ENCODE results near the gene DAAM2. TPM values are rescaled to one million over a fixed set of nuclear protein-coding genes. Genes with fewer than 3 reads are reported as not detected.

DAAM2 gene
- total and polyA plus RNA-seq, 2 donors (not counting 3 experiments of a cell fraction or from before 2014, with no cell fraction given) = 0.42 to 0.44 TPM

DNA sequence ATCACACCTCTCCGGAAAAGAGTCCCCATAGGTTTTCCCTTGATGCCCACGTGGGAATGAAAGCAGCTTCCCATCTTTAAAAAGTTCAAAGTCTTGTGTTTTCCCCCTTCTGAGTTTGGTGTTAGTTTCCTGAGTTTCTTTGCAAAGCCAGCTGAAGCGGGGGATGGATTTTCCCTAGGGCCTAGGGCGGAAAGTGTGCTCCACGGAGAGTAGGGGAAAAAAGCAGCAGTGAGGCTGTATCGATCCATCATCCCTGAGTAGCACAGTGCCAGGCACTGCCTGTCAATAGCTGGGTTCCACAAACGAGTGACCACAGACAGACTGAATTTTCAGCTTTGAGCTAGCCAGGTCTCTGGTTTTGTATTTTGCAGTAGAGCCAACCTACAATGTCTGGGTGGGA is 1.3 kb downstream of the DAAM2 start:
- Histone ChIP-seq H3K4me2 (ENCODE audit: insufficient read depth, low read length) (no peak overlapping the region), H3K4me1 (ENCODE audit: control insufficient read depth, extremely low read depth, insufficient read depth, low read length) (no peaks in the 10 kb centered on the region), H3K9me3 (replicated peaks; ENCODE audit: control insufficient read depth, insufficient read depth, low read length) (no peaks in the 10 kb centered on the region), H3K9me1 (replicated peaks; ENCODE audit: control insufficient read depth, extremely low read depth, insufficient read depth, low read length) (no peaks in the 10 kb centered on the region), H3K79me2 (ENCODE audit: control insufficient read depth, insufficient read depth, low read length) (no peaks in the 10 kb centered on the region), H3K9ac (replicated peaks; ENCODE audit: extremely low read depth, insufficient read depth, low read length) (no peak overlapping the region), H2AFZ (ENCODE audit: low read depth, low read length) (no peak overlapping the region), H3K4me3 (replicated peaks in 1 of 3; ENCODE audit: insufficient read depth in 1 of 3, low read depth in 1 of 3, low read length in 3 of 3) (no peak overlapping the region), H3K27ac (ENCODE audit: insufficient read depth, low read depth, low read length) (no peak overlapping the region), H3K27me3 (ENCODE audit: control insufficient read depth in 2 of 2, insufficient read depth in 2 of 2, low read length in 2 of 2) (peaks cover 10 to 24% of the 10 kb centered on the region in 2 experiments), H3K36me3 (ENCODE audit: control insufficient read depth in 2 of 2, extremely low read depth in 1 of 2, insufficient read depth in 2 of 2, low read length in 2 of 2) (no peaks in the 10 kb centered on the region), H4K20me1 (replicated peaks; ENCODE audit: control insufficient read depth, extremely low read depth, insufficient read depth, low read length) (no peaks in the 10 kb centered on the region)
- TF ChIP-seq EZH2 (IDR thresholded peaks at IDR 0.05; ENCODE audit: borderline replicate concordance, low read depth, low read length, severe bottlenecking) (no peak), JUN (IDR thresholded peaks at IDR 0.05; ENCODE audit: borderline replicate concordance, insufficient read depth, insufficient read length, low read depth) (no peak), POLR2A (IDR thresholded peaks at IDR 0.05; ENCODE audit: low read depth, low read length) (no peak), MYC (IDR thresholded peaks at IDR 0.05; ENCODE audit: low read depth, low read length) (no peak), GATA2 (IDR thresholded peaks at IDR 0.05; ENCODE audit: insufficient read depth, insufficient read length, low read depth, low read length) (no peak), POLR2AphosphoS5 (IDR thresholded peaks at IDR 0.05; ENCODE audit: insufficient read depth, low read depth, low read length) (no peak), FOS (IDR thresholded peaks at IDR 0.05; ENCODE audit: borderline replicate concordance, insufficient read depth, low read length) (no peak)
- TF ChIP-seq, protein P1, sequence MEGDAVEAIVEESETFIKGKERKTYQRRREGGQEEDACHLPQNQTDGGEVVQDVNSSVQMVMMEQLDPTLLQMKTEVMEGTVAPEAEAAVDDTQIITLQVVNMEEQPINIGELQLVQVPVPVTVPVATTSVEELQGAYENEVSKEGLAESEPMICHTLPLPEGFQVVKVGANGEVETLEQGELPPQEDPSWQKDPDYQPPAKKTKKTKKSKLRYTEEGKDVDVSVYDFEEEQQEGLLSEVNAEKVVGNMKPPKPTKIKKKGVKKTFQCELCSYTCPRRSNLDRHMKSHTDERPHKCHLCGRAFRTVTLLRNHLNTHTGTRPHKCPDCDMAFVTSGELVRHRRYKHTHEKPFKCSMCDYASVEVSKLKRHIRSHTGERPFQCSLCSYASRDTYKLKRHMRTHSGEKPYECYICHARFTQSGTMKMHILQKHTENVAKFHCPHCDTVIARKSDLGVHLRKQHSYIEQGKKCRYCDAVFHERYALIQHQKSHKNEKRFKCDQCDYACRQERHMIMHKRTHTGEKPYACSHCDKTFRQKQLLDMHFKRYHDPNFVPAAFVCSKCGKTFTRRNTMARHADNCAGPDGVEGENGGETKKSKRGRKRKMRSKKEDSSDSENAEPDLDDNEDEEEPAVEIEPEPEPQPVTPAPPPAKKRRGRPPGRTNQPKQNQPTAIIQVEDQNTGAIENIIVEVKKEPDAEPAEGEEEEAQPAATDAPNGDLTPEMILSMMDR (IDR thresholded peaks at IDR 0.05; ENCODE audit: extremely low read depth in 1 of 2, insufficient read depth in 1 of 2, low read depth in 1 of 2, low read length in 2 of 2) = no peak
- TF ChIP-seq, protein P2, sequence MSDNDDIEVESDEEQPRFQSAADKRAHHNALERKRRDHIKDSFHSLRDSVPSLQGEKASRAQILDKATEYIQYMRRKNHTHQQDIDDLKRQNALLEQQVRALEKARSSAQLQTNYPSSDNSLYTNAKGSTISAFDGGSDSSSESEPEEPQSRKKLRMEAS (IDR thresholded peaks at IDR 0.05; ENCODE audit: insufficient read depth, insufficient read length) = no peak
- intact Hi-C loops (cut with micrococcal nuclease) (loop anchor here (5.0 kb wide), 1 partner anchor 99 kb away; no protein-coding TSS in a partner anchor), dilution Hi-C loops (cut with MboI; ENCODE audit: extremely low pct_ligation_motif_present, low sequenced_read_pairs) (no loop called here)
- FAIRE-seq (no peak), DNase-seq (ENCODE audit: low read depth, low spot score) (no peak)
- BruUV-seq (replicated peaks) = no TSS peak
- POLR2A ChIA-PET = interaction anchor here (0.6 kb wide), 1 partner anchor 14 kb away, joined by 6 read pairs; no protein-coding TSS in a partner anchor
- CTCF ChIA-PET = interaction anchor here (0.7 kb wide), 1 partner anchor 491 kb away, joined by 3 read pairs; no protein-coding TSS in a partner anchor
